Ovary (tissue), 3 donors: Measurements from ENCODE around the gene FOXK2.

ENCODE experiments used
- CTCF ChIP-seq, 3 donors: fragments of 450-650 bp in 2 of 3; fragments of 200-600 bp in 1 of 3; IDR thresholded peaks; one replicate each; pipeline versions ENCODE4 v1.5.1 to v1.8.0; 2016 to 2022; ENCODE audit warnings: antibody characterized with exemption in 3 of 3, mild to moderate bottlenecking in 1 of 3
- EP300 ChIP-seq: sonication (generic); formaldehyde crosslinking; IDR thresholded peaks from one replicate; pipeline ENCODE4 v1.6.1; 2017; ENCODE audit warnings: antibody characterized with exemption
- donor health status: DM: no; HTN: no; CAD: no.

GRCh38 chr17:82536512-82537201, 17.1 kb downstream of the FOXK2 start:
- TF ChIP-seq CTCF (IDR thresholded peaks at IDR 0.05) (no peak), EP300 (no peak)
